Glomerular endothelial cell (primary cell): ENCODE measurements around the gene WDTC1. TPM values are rescaled to one million over a fixed set of nuclear protein-coding genes. Genes with fewer than 3 reads are reported as not detected.
"Not testable (repeated sequence)": the region's sequence is repeated elsewhere in the genome, so short reads cannot be mapped to it uniquely, and the experiment has no call there.

Source experiments
- DNase-seq: peaks from one replicate; pipeline ENCODE4 v3.0.0-alpha.2; 2011; ENCODE audit warnings: low read depth, low spot score; ENCODE audit errors: extremely low read depth
- total RNA-seq: library from RNA; depleted of rRNA; stranded (reverse); fragments of >200 nt; gene quantifications from 2 replicates; pipeline ENCODE4 v1.2.3, GENCODE V29; 2015

WDTC1 gene, protein sequence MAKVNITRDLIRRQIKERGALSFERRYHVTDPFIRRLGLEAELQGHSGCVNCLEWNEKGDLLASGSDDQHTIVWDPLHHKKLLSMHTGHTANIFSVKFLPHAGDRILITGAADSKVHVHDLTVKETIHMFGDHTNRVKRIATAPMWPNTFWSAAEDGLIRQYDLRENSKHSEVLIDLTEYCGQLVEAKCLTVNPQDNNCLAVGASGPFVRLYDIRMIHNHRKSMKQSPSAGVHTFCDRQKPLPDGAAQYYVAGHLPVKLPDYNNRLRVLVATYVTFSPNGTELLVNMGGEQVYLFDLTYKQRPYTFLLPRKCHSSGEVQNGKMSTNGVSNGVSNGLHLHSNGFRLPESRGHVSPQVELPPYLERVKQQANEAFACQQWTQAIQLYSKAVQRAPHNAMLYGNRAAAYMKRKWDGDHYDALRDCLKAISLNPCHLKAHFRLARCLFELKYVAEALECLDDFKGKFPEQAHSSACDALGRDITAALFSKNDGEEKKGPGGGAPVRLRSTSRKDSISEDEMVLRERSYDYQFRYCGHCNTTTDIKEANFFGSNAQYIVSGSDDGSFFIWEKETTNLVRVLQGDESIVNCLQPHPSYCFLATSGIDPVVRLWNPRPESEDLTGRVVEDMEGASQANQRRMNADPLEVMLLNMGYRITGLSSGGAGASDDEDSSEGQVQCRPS
- total RNA-seq: 36.2 and 43.3 TPM in 2 replicates

- DNase-seq: peak; percentile 34
These were observed at the start of gene WDTC1 for GRCh38 chr1:27234049-27234882. Gene WDTC1 (plus strand): TSS chr1:27234632. CDS start chr1:27261055, 26,423 bp downstream.

DNA sequence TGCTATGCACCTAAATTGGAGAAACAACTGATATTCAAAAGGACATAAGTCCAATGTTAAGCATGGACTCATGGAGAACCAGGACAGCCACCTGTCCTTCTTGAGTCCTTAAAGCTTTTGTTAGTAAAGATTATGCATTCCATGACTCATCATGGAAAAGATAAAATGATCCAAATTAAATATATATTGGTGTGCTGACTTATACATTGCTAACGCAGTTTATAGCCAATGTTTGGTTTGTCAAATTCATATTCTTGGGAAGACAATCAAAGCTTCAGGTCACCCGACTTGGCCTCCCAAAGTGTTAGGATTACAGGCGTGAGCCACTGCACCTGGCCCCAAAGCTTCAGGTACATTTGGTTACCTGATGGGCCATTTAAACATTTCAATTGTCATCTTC, 49.8 kb upstream of the WDTC1 start:
- not testable (repeated sequence) for DNase-seq

DNA sequence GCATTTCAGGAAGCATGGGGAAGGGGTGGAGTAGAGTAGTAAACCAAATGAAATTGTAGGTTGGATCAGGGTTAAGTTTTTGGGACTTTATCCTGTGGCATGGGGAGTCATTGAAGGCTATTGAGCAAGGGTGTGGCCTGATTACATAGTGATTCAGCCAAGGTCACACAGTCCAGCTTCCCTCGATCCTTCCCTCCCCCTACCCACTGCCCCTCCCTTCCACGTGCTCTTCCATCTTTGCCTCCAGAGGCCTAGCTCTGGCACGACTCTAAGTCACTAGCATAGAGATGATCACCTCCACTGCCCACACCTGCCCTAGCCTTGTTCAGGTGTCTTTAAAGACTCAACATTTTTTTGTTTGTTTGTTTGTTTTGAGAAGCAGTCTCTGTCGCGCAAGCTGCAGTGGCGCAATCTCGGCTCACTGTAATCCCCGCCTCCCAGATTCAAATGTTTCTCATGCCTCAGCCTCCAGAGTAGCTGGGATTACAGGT, 42.3 kb upstream of the WDTC1 start:
- DNase-seq: no peak

DNA sequence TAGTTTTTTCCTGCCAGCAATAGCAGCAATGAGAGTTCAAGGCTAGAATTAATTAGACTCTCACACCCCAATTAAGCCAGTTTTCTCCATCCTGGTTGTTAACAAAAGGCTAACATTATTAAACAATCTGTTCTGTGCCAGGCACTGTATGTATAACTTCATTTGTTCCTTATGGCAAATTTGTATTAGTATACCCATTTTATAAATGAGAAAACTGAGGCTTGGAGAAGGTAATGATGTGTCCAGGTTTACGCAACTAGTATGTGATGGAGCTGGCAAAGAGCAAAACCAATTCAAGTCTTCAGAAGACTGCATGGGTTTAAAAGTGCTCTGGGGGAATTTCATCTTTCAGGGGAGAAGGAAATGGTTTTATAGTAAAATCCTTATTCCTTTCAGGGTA, 41.2 kb upstream of the WDTC1 start:
- no peak for DNase-seq

DNA sequence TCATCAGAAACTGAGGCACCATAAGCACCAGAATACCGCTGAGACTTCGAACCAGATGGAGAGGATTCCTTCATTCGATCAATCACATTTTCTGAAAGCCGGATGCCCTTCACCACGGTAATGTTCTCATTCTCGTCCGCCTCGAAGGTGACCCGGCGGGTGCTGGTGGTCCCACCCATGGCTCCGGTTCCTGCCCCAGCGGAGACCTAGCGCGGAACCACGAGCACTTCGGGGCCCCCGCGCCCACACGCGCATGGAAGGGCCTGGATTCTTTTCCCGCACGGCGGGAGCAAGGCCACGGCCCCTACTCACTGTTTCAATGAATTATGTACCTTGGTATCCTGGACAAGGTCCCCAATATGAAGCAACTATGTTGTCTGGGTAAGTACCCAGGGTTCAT, 33.1 kb upstream of the WDTC1 start:
- no peak for DNase-seq

- no peak for DNase-seq
These were observed 30.5 kb upstream of the WDTC1 start for GRCh38 chr1:27203946-27204345.

- not testable (repeated sequence) for DNase-seq
These were observed 27.2 kb upstream of the WDTC1 start for GRCh38 chr1:27207238-27207637.

GRCh38 chr1:27208143-27208850, 26.1 kb upstream of the WDTC1 start:
- not testable (repeated sequence) for DNase-seq

- DNase-seq: no peak
These were observed 18.0 kb upstream of the WDTC1 start for GRCh38 chr1:27216466-27216865.

GRCh38 chr1:27217401-27217800, 17.0 kb upstream of the WDTC1 start:
- DNase-seq: no peak

DNA sequence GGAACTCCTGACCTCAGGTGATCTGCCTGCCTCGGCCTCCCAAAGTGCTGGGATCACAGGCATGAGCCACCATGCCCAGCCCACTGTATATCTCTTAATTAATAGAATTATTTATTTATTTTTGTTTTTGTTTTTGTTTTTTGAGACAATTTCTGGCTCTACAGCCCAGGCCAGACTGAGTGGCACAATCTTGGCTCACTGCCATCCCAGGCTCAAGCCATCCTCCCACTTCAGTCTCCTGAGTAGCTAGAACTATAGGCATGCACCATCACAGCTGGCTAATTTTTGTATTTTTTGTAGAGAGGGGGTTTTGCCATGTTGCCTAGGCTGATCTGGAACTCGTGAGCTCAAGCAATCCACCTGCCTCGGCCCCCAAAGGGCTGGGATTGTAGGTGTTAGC, 15.7 kb upstream of the WDTC1 start:
- DNase-seq: no peak

DNA sequence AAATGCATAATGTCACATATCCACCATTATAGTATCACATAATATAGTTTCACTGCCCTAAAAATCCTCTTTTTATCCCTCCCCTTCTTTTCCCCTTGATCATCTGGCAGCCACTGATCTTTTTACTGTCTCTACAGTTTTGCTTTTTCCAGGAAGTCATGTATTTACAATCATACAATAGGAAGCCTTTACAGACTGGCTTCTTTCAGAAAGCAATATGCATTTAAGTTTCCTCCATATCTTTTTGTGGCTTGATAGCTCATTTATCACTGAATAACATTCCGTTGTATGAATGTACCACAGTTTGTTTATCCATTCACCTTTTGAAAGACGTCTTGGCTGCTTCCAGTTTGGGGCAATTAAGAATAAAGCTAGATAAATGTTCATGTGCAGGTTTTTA, 14.3 kb upstream of the WDTC1 start:
- no peak for DNase-seq

DNA sequence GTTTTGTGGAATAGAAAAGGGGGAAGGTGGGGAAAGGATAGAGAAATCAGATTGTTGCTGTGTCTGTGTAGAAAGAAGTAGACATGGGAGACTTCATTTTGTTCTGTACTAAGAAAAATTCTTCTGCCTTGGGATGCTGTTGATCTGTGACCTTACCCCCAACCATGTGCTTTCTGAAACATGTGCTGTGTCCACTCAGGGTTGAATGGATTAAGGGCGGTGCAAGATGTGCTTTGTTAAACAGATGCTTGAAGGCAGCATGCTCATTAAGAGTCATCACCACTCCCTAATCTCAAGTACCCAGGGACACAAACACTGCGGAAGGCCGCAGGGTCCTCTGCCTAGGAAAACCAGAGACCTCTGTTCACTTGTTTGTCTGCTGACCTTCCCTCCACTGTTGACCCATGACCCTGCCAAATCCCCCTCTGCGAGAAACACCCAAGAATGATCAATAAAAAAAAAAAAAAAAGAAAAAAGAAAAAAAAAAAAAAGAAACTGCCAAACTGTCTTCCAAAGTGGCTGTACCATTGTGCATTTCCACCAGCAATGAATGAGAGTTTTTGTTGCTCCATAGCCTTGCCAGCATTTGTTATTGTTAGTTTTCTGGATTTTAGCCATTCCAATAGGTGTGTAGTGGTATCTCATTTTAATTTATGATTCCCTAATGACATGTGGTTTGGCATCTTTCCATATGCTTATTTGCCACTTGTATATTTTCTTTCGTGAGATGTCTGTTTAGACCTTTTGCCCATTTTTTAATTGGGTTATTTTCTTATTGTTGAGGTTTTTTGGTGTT, 13.5 kb upstream of the WDTC1 start:
- not testable (repeated sequence) for DNase-seq

- no peak for DNase-seq
These were observed 8.8 kb upstream of the WDTC1 start for GRCh38 chr1:27225621-27226020.

GRCh38 chr1:27227765-27228164, 6.7 kb upstream of the WDTC1 start:
- DNase-seq: no peak

GRCh38 chr1:27233667-27234048, 774 bp upstream of the WDTC1 start:
- no peak for DNase-seq

DNA sequence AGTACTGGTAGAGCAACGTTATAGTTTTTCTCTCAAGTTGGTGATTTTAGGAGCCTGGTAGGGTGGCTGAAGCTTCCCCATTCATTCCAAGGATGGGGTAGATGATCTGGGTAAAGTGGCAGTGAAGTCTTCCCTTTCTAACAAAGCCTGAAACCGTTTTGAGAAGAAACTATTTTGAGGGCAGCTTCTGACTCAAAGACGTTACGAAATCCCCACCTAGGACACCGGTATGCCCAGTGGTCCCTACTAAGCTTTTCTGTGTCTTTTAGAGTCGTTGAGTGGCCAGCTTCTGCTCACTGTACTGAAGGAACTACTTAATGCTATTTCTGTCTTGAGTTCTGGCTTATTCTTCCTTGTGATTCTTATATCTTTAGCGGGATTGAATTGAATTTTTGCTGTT, 1.4 kb downstream of the WDTC1 start:
- no peak for DNase-seq

DNA sequence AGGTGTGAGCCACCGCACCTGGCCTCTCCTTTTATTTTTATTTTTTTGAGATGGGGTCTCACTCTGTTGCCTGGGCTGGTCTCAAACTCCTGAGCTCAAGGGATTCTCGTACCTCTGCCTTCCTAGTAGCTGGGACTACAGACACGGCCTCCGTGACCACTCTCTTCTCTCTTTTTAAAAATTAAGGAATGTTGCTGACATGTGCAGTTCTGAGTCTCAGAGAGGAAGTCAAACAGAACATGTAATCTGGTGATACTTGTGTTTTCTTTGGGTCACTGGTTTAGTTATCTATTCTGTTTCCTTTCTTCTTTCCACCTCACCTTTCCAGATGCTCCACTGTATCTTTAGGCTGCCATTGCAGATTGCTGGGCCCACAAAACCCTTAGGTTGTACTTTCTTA, 2.7 kb downstream of the WDTC1 start:
- no peak for DNase-seq

DNA sequence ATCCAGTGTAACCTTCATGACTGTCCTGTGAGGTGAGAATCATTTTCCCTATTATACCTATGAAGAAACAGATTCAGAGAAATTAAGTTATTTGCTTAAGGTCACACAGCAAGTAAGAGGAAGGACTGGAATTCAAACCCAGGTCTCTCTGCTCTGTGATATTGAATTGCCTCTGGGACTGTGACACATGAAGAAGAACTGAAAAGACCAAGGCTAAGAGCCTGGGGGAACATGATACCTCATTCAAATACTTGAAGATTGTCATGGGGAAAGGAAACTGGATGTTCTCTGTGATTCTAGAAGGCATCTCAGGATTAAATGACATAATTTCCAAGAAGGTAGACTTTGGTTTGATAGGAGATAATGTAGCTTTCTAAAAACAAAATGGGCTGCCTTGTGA, 3.6 kb downstream of the WDTC1 start:
- no peak for DNase-seq

DNA sequence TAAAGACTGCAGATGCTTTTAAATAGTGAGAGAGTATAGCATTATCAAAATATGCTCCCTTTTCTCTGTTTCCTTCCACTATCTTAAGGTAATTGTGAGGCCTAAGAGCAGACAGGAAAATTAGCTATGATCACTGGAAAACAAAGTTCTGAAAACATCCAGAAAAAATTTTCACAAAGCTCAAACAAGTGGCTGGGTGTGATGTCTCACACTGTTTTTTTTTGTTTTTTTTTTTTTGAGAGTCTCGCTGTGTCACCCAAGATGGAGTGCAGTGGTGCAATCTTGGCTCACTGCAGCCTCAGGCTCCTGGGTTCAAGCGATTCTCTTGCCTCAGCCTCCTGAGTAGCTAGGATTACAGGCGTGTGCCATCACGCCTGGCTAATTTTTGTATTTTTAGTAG, 7.2 kb downstream of the WDTC1 start:
- DNase-seq: no peak
